GM12864 (cell line): ENCODE data around the gene CLN5.
"Not testable (repeated sequence)": the region's sequence is repeated elsewhere in the genome, so short reads cannot be mapped to it uniquely, and the experiment has no call there.

Source experiments
- DNase-seq: peaks from one replicate; pipeline ENCODE4 v3.0.0-alpha.2; 2011; ENCODE audit warnings: low read depth
- H3K4me3 ChIP-seq: 2 replicates; pipeline ENCODE4 v1.5.1; 2011; ENCODE audit warnings: mild to moderate bottlenecking, low read depth, low read length, control low read depth
- TF ChIP-seq, protein P1 (sequence below): IDR thresholded peaks from 2 replicates; pipeline ENCODE4 v1.5.1; 2011; ENCODE audit warnings: low read depth, mild to moderate bottlenecking, moderate library complexity, low read length, control low read depth, inconsistent platforms; ENCODE audit errors: missing control alignments

The CLN5 gene

DNA sequence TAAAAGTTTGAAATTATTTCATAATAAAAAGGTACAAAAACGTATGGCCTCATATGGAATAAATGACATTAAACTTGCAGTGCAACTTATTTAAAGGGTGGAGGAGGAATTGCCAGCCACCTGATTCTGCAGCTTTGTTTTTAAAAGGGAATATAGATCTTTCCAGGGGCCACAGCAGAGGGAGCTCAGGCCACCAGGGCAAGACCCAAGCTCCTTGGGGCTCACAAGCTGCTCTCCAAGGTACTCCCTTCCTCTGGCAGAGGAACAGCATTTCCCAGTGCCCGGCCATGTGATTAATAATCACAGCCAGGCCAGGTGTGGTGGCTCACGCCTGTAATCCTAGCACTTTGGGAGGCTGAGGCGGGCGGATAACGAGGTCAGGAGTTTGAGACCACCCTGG is 37.3 kb upstream of the CLN5 start:
- TF ChIP-seq, protein P1, sequence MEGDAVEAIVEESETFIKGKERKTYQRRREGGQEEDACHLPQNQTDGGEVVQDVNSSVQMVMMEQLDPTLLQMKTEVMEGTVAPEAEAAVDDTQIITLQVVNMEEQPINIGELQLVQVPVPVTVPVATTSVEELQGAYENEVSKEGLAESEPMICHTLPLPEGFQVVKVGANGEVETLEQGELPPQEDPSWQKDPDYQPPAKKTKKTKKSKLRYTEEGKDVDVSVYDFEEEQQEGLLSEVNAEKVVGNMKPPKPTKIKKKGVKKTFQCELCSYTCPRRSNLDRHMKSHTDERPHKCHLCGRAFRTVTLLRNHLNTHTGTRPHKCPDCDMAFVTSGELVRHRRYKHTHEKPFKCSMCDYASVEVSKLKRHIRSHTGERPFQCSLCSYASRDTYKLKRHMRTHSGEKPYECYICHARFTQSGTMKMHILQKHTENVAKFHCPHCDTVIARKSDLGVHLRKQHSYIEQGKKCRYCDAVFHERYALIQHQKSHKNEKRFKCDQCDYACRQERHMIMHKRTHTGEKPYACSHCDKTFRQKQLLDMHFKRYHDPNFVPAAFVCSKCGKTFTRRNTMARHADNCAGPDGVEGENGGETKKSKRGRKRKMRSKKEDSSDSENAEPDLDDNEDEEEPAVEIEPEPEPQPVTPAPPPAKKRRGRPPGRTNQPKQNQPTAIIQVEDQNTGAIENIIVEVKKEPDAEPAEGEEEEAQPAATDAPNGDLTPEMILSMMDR, result no peak
- no peak for DNase-seq
- no peak overlapping the region for H3K4me3 ChIP-seq

DNA sequence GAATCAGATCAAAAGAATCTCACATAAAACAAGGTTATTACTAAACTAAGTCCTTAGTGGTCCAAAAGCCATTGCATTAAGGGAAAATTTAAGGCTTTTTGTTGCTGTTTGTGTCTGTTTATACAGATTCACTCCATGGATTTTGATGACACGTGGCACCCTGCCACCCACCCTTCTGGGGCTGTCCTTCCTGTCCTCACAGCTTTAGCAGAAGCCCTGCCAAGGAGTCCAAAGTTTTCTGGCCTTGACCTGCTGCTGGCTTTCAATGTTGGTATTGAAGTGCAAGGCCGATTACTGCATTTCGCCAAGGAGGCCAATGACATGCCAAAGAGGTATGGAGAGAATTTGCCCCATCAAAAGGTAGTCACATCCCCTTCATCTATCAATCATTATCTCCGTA is 36.7 kb upstream of the CLN5 start:
- DNase-seq, result no peak
- TF ChIP-seq, protein P1, result no peak
- no peak overlapping the region for H3K4me3 ChIP-seq

DNA sequence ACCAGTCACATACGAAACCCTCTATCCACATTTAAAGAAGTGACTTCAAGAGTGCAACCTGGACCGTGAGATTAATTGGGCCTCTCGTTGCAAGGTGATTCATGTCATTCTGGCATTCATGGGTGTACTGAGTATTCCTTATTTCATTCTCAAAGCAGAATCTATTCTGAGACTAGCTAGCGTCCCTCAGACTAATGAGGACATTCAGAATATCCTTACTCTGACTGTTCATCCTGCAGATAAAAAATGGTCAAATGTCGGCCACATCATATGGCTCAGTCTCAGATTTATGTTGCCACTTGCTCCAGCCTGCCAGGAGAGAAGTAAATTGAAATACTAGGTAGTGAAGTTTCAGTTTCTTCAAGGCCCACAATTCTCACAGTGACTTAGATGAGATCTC is 36.2 kb upstream of the CLN5 start:
- TF ChIP-seq, protein P1, result no peak
- no peak overlapping the region for H3K4me3 ChIP-seq
- DNase-seq, result no peak

DNA sequence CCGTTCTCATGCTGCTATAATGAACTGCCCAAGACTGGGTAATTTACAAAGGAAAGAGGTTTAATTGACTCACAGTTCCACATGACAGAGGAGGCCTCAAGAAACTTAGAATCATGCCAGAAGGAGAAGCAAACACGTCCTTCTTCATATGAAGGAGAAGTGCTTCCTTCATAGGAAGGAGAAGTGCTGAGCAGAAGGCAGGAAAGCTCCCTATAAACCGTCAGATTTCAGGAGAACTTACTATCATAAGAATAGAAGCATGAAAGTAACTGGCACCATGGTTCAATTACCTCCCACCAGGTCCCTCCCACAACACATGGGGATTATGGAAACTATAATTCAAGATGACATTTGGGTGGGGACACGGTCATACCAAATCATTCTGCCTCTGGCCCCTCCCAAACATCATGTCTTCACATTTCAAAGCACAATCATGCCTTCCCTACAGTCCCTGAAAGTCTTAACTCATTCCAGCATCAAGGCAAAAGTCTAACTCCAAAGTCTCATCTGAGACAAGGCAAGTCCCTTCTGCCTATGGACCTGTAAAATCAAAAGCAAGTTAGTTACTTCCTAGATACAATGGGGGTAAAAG is 32.9 kb upstream of the CLN5 start:
- TF ChIP-seq, protein P1, result no peak
- no peak for DNase-seq
- H3K4me3 ChIP-seq, result no peak overlapping the region

DNA sequence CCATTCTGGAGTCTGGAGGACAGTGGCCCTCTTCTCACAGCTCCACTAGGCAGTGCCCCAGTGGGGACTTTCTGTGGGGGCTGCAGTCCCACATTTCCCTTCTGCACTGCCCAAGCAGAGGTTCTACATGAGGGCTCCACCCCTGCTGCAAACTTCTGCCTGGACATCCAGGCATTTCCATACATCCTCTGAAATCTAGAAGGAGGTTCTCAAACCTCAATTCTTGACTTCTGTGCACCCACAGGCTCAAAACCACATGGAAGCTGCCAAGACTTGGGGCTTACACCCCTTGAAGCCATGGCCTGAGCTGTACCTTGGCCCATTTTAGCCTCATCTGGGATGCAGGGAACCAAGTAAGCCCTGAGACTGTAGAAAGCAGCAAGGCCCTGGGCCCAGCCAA is 32.1 kb upstream of the CLN5 start:
- not testable (repeated sequence) for H3K4me3 ChIP-seq, DNase-seq

DNA sequence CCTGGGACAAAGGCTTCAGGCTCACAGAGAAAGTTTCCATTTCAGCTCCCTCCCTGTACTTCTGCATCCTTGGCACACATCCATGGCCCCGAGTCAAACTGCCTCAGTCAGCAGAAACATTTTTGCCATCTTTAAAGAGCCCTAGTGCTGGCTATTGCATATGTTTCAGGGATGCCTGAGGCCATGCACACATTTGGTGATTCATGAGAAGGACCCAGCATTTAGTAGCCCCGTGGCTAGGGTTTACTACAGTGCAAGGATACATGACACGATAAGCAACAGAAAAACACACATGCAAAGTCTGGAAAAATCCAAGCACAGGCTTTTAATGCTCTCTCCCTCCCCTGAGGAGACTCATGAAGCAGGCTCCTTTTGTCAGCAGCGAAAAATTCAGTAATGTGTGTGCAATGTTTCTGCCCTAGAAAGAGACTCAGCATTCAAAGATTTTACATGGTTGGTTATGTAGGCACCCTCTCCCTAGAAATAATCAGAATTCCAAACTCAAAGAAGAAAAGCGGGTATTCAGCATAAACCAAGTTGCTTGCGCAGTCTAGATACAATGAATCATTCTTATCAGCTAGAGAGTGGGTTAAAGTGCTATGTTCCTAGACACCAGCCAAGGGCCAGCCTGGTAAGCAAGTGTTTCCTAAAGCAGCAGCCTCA is 26.0 kb upstream of the CLN5 start:
- no peak for DNase-seq
- TF ChIP-seq, protein P1, result no peak
- no peak overlapping the region for H3K4me3 ChIP-seq

DNA sequence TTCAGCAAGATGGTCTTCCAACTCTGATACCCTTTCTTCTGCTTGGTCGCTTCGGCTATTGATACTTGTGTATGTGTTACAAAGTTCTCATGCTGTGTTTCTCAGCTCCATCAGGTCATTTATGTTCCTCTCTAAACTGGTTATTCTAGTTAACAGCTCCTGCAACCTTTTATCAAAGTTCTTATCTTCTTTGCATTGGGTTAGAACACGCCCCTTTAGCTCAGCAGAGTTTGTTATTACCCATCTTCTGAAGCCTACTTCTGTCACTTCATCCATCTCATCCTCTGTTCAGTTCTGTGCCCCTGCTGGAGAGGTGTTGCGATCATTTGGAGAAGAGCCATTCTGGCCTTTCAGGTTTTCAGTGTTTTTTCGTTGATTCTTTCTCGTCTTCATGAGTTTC is 24.9 kb upstream of the CLN5 start:
- H3K4me3 ChIP-seq, result no peak overlapping the region
- TF ChIP-seq, protein P1, result no peak
- DNase-seq, result no peak
